ENCODE data around the gene NBPF1. TPM values are rescaled to one million over a fixed set of nuclear protein-coding genes. Genes with fewer than 3 reads are reported as not detected.

Gene NBPF1
- polyA plus RNA-seq, 1 donor from 2014 or later: 78.0 TPM

- H3F3A ChIP-seq (ENCODE audit: insufficient read depth, low read length, poor library complexity, severe bottlenecking): no peaks in the 10 kb centered on the region
- TF ChIP-seq MXI1 (conservative IDR thresholded peaks at IDR 0.05; ENCODE audit: poor library complexity, severe bottlenecking) (peak; percentile 4), REST (IDR thresholded peaks at IDR 0.05; ENCODE audit: borderline replicate concordance) (no peak)
- no peak overlapping the region for H3K9ac ChIP-seq (ENCODE audit: low read length)
- no peak overlapping the region for H3K4me2 ChIP-seq (ENCODE audit: low read length)
- H3K79me2 ChIP-seq (replicated peaks; ENCODE audit: insufficient read depth, low read length): peaks cover 21% of the 10 kb centered on the region
- H3K36me3 ChIP-seq (ENCODE audit: insufficient read depth, low read length): no peaks in the 10 kb centered on the region
- no peaks in the 10 kb centered on the region for H4K20me1 ChIP-seq (ENCODE audit: insufficient read depth)
- no peaks in the 10 kb centered on the region for H3K27me3 ChIP-seq (ENCODE audit: insufficient read depth, low read depth, low read length)
- no peaks in the 10 kb centered on the region for H3K9me3 ChIP-seq (ENCODE audit: low read length)
- H2AFZ ChIP-seq (ENCODE audit: low read depth, low read length): no peak overlapping the region
- no peak overlapping the region for H3K27ac ChIP-seq (ENCODE audit: low read length)
- H3K9me2 ChIP-seq (ENCODE audit: insufficient read depth, low read length): no peaks in the 10 kb centered on the region
- no peak overlapping the region for H3K4me3 ChIP-seq (ENCODE audit: low read length)
These were observed 2.2 kb upstream of the NBPF1 start for GRCh38 chr1:16615253-16616252.

GRCh38 chr1:16614361-16615252 lies 1.2 kb upstream of the NBPF1 start:
- H3K4me2 ChIP-seq (ENCODE audit: low read length): no peak overlapping the region
- H3K36me3 ChIP-seq (ENCODE audit: insufficient read depth, low read length): no peaks in the 10 kb centered on the region
- TF ChIP-seq REST (IDR thresholded peaks at IDR 0.05; ENCODE audit: borderline replicate concordance) (no peak), EZH2 (IDR thresholded peaks at IDR 0.05; ENCODE audit: borderline replicate concordance, insufficient read depth, low read length, poor library complexity, severe bottlenecking) (no peak), MXI1 (conservative IDR thresholded peaks at IDR 0.05; ENCODE audit: poor library complexity, severe bottlenecking) (peak; percentile 6), CTCF (IDR thresholded peaks at IDR 0.05; ENCODE audit: poor library complexity, severe bottlenecking) (no peak)
- H2AFZ ChIP-seq (ENCODE audit: low read depth, low read length): no peak overlapping the region
- H3K9me2 ChIP-seq (ENCODE audit: insufficient read depth, low read length): no peaks in the 10 kb centered on the region
- H3K9ac ChIP-seq (ENCODE audit: low read length): no peak overlapping the region
- peak overlapping the region; percentile 62 for H3K4me3 ChIP-seq (ENCODE audit: low read length)
- H4K20me1 ChIP-seq (ENCODE audit: insufficient read depth): no peaks in the 10 kb centered on the region
- no peaks in the 10 kb centered on the region for H3K27me3 ChIP-seq (ENCODE audit: insufficient read depth, low read depth, low read length)
- H3K27ac ChIP-seq (ENCODE audit: low read length): no peak overlapping the region
- peaks cover 31% of the 10 kb centered on the region for H3K79me2 ChIP-seq (replicated peaks; ENCODE audit: insufficient read depth, low read length)
- no peaks in the 10 kb centered on the region for H3K9me3 ChIP-seq (ENCODE audit: low read length)
- no peaks in the 10 kb centered on the region for H3F3A ChIP-seq (ENCODE audit: insufficient read depth, low read length, poor library complexity, severe bottlenecking)

Data from neural cell (in vitro differentiated cells).